B cell (primary cell): ENCODE data around the gene NEU4. TPM values are rescaled to one million over a fixed set of nuclear protein-coding genes. Genes with fewer than 3 reads are reported as not detected.

Experiments
- ATAC-seq: fragments of 200-7000 bp; cut with Tn5 transposase; one replicate; pipeline ENCODE4 v1.10.0; 2021; ENCODE audit warnings: low read depth, mild to moderate bottlenecking, moderate number of reproducible peaks, moderate library complexity
- CTCF ChIA-PET: fragments of 350-600 bp; sonication (Branson Sonifier 250); formaldehyde crosslinking; loops from one replicate; lab custom pipeline; 2021; ENCODE audit warnings: antibody characterized with exemption, inconsistent platforms; lab: Charles Lee
- POLR2A ChIA-PET: fragments of 350-600 bp; sonication (Branson Sonifier 250); formaldehyde crosslinking; loops from one replicate; lab custom pipeline; 2021; ENCODE audit warnings: antibody characterized with exemption; lab: Charles Lee
- DNase-seq: peaks from one replicate; pipeline ENCODE4 v3.0.0; 2013
- H2AFZ ChIP-seq: 2 replicates; pipeline ENCODE4 v1.6.1; 2012; ENCODE audit warnings: mild to moderate bottlenecking, low read depth, low read length; ENCODE audit not compliant: insufficient read depth, poor library complexity, severe bottlenecking
- H3K27ac ChIP-seq, 2 donors: 1 replicate in 1 of 2; 2 replicates in 1 of 2; pipeline ENCODE4 v1.5.1; 2012 to 2013; ENCODE audit warnings: low read length in 2 of 2, mild to moderate bottlenecking in 2 of 2, moderate library complexity in 1 of 2
- H3K27me3 ChIP-seq, 4 experiments: fragments of 200-600 bp in 1 of 4; sonication (generic) in 1 of 4; replicated peaks in 1 of 4; 1 replicate in 2 of 4; 2 replicates in 2 of 4; pipeline versions ENCODE4 v1.6.1 to v1.7.0; 2013 to 2016; ENCODE audit warnings: low read length in 3 of 4, mild to moderate bottlenecking in 2 of 4, mixed read lengths in 1 of 4, moderate library complexity in 1 of 4; ENCODE audit not compliant: insufficient read depth in 4 of 4, control insufficient read depth in 3 of 4; ENCODE audit errors: control extremely low read depth in 1 of 4
- H3K36me3 ChIP-seq, 2 experiments: replicated peaks in 1 of 2; 1 replicate in 1 of 2; 2 replicates in 1 of 2; pipeline versions ENCODE4 v1.6.1 to v1.7.1; 2013; ENCODE audit warnings: low read length in 1 of 2; ENCODE audit not compliant: insufficient read depth in 2 of 2, control insufficient read depth in 1 of 2; ENCODE audit errors: control extremely low read depth in 1 of 2, extremely low read depth in 1 of 2
- H3K4me1 ChIP-seq, 2 donors: fragments of 200-600 bp in 1 of 2; sonication (generic) in 1 of 2; 1 replicate in 1 of 2; 2 replicates in 1 of 2; pipeline versions ENCODE4 v1.5.1 to v1.6.1; 2013 to 2017; ENCODE audit warnings: low read length in 2 of 2; ENCODE audit not compliant: control insufficient read depth in 2 of 2, insufficient read depth in 2 of 2
- H3K4me2 ChIP-seq: replicated peaks from 2 replicates; pipeline ENCODE3; 2012; ENCODE audit warnings: mild to moderate bottlenecking, low read depth, low read length; ENCODE audit not compliant: poor library complexity, severe bottlenecking
- H3K4me3 ChIP-seq, 5 experiments: fragments of 200-600 bp in 1 of 5; sonication (generic) in 1 of 5; 1 replicate in 3 of 5; 2 replicates in 2 of 5; pipeline versions ENCODE4 v1.5.1 to v1.7.0; 2011 to 2016; ENCODE audit warnings: low read length in 4 of 5, mild to moderate bottlenecking in 4 of 5, low read depth in 2 of 5, control low read depth in 1 of 5, moderate library complexity in 1 of 5; ENCODE audit not compliant: insufficient read depth in 1 of 5; ENCODE audit errors: control extremely low read depth in 1 of 5, extremely low read depth in 1 of 5
- H3K79me2 ChIP-seq: fragments of 200-600 bp; sonication (generic); one replicate; pipeline ENCODE4 v1.6.0; 2016; ENCODE audit warnings: low read length; ENCODE audit not compliant: control insufficient read depth, insufficient read depth
- H3K9ac ChIP-seq: fragments of 200-600 bp; sonication (generic); 2 replicates; pipeline ENCODE4 v1.6.1; 2017; ENCODE audit warnings: mild to moderate bottlenecking, low read length, moderate library complexity
- H3K9me3 ChIP-seq, 3 donors: one replicate each; pipeline versions ENCODE4 v1.6.1 to v1.7.1; 2013; ENCODE audit warnings: low read length in 2 of 3; ENCODE audit not compliant: control insufficient read depth in 2 of 3, insufficient read depth in 1 of 3; ENCODE audit errors: control extremely low read depth in 1 of 3
- H4K20me1 ChIP-seq: 2 replicates; pipeline ENCODE4 v1.6.0; 2012; ENCODE audit warnings: mild to moderate bottlenecking, low read length; ENCODE audit not compliant: insufficient read depth, control insufficient read depth, poor library complexity, severe bottlenecking
- H3K27ac Mint-ChIP-seq: one replicate; pipeline ENCODE4 v1.8.0; 2021; ENCODE audit warnings: mixed read lengths
- H3K27me3 Mint-ChIP-seq: one replicate; pipeline ENCODE4 v1.8.0; 2021; ENCODE audit warnings: mixed read lengths
- H3K4me1 Mint-ChIP-seq: one replicate; pipeline ENCODE4 v1.8.0; 2021; ENCODE audit warnings: mixed read lengths
- H3K4me3 Mint-ChIP-seq: one replicate; pipeline ENCODE4 v1.8.0; 2021; ENCODE audit warnings: mixed read lengths
- H3K9me3 Mint-ChIP-seq: one replicate; pipeline ENCODE4 v1.8.0; 2022; ENCODE audit warnings: mixed read lengths; ENCODE audit not compliant: insufficient read depth
- CTCF ChIP-seq: fragments of 200-600 bp; IDR thresholded peaks from one replicate; pipeline ENCODE4 v1.8.0; 2022; ENCODE audit warnings: antibody characterized with exemption, mild to moderate bottlenecking
- EZH2 ChIP-seq: IDR thresholded peaks from 2 replicates; pipeline ENCODE4 v1.6.1; 2012; ENCODE audit warnings: borderline replicate concordance, low read depth, mild to moderate bottlenecking, moderate library complexity, low read length; ENCODE audit not compliant: insufficient read depth, poor library complexity, severe bottlenecking
- WGBS: methylation state at CpG from one replicate; pipeline ENCODE4 v1.1.5; 2013; ENCODE audit warnings: missing lambda C conversion rate; ENCODE audit not compliant: insufficient coverage; 5-methylcytosine and 5-hydroxymethylcytosine counted together
- intact Hi-C: fragments of 100-400 bp; cut with micrococcal nuclease; formaldehyde crosslinking; loops from one replicate; pipeline ENCODE4 v1.10.0; 2022
- polyA plus RNA-seq: library from polyadenylated mRNA; depleted of rRNA; stranded (reverse); fragments of >200 nt; gene quantifications from 2 replicates; pipeline ENCODE4 v1.2.3, GENCODE V29; 2012
- total RNA-seq, 2 donors: library from RNA; stranded (reverse); fragments of 120-200 nt in 1 of 2; gene quantifications; 1 replicate in 1 of 2; 2 replicates in 1 of 2; pipeline versions ENCODE4 v1.2.3 to v1.2.4, GENCODE V29; 2013 to 2022

NEU4 gene
- total and polyA plus RNA-seq, 2 donors (not counting 1 experiment from before 2014, with no cell fraction given): 0.19 TPM; not detected in 1

- peak overlapping the region; percentile 41 for H3K27ac Mint-ChIP-seq
These were observed 4.0 kb downstream of the NEU4 start for GRCh38 chr2:241812730-241813643.

More at GRCh38 chr2:241812730-241813643, 4.0 kb downstream of the NEU4 start:
- Histone ChIP-seq H3K36me3 (no peaks in the 10 kb centered on the region), H2AFZ (no peak overlapping the region), H3K9me3 (no peaks in the 10 kb centered on the region), H4K20me1 (no peaks in the 10 kb centered on the region), H3K27ac (no peak overlapping the region), H3K4me2 (peak overlapping the region; percentile 28), H3K4me1 (peaks cover 10 to 14% of the 10 kb centered on the region in 2 donors), H3K9ac (no peak overlapping the region), H3K4me3 (no peak overlapping the region), H3K79me2 (no peaks in the 10 kb centered on the region), H3K27me3 (peaks cover 0 to 9% (median 0%) of the 10 kb centered on the region in 4 experiments)
- peaks cover 20% of the 10 kb centered on the region for H3K4me1 Mint-ChIP-seq
- 74% methylated on average over 40 of the region's 40 CpGs for WGBS
- no peak for DNase-seq
- H3K27me3 Mint-ChIP-seq: peaks cover 14% of the 10 kb centered on the region
- ChIA-PET POLR2A (interaction anchor here (0.5 kb wide), 1 partner anchor 25 kb away, joined by 4 read pairs; no protein-coding TSS in a partner anchor), CTCF (no interaction called here)
- no peak for ATAC-seq
- H3K9me3 Mint-ChIP-seq: no peaks in the 10 kb centered on the region
- TF ChIP-seq CTCF (no peak), EZH2 (no peak)
- intact Hi-C loops: no loop called here
- no peak overlapping the region for H3K4me3 Mint-ChIP-seq
